Putamen (tissue), 1 donor: ENCODE results near the gene ZNRF3.

Source experiments
- DNase-seq: peaks from one replicate; pipeline ENCODE4 v3.0.0-alpha.2; 2016; ENCODE audit warnings: low spot score

ZNRF3 gene

DNA sequence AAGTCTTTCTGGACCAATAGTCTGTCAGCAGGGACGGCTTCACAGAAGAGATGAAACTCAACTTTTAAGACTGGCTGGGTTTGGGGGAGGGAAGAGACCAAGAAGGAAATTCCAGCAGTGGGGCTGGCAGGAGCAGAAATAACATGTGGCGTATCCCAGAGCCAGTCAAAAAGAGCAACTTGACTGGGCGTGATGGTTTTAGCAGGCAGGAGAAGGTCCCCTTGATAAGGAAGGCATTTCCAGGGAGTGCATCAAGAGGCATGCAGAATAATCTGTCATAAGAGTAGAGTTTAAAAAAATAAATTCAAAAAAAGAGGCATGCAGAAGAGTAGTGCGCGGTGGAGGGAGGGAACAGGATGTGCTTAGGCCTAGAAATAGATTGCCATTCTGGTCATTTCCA is 125.8 kb downstream of the ZNRF3 start:
- no peak for DNase-seq

GRCh38 chr22:29011240-29012100 is 128.1 kb downstream of the ZNRF3 start:
- peak; percentile 66 for DNase-seq

DNA sequence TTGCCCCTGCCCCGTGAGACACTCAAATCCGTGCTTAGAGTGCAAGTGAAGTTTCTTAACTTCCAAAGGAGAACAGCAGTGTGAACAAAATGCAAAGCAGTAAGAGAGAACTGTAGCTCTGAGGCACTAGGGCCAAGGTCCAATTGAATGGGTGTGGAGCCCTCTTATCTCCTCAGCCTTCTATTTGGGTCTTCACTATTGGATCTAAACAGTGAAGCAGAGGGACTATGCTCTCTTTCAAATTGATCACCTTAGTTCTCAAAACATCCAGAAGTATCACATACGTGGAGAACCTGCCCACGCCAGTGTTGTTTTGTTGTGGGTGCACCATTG is 128.7 kb downstream of the ZNRF3 start:
- no peak for DNase-seq

- no peak for DNase-seq
Observed at GRCh38 chr22:29012952-29013351, 129.6 kb downstream of the ZNRF3 start.

GRCh38 chr22:29014293-29014692 is 130.9 kb downstream of the ZNRF3 start:
- no peak for DNase-seq

GRCh38 chr22:29014773-29015172 is 131.4 kb downstream of the ZNRF3 start:
- DNase-seq = peak; percentile 82

DNA sequence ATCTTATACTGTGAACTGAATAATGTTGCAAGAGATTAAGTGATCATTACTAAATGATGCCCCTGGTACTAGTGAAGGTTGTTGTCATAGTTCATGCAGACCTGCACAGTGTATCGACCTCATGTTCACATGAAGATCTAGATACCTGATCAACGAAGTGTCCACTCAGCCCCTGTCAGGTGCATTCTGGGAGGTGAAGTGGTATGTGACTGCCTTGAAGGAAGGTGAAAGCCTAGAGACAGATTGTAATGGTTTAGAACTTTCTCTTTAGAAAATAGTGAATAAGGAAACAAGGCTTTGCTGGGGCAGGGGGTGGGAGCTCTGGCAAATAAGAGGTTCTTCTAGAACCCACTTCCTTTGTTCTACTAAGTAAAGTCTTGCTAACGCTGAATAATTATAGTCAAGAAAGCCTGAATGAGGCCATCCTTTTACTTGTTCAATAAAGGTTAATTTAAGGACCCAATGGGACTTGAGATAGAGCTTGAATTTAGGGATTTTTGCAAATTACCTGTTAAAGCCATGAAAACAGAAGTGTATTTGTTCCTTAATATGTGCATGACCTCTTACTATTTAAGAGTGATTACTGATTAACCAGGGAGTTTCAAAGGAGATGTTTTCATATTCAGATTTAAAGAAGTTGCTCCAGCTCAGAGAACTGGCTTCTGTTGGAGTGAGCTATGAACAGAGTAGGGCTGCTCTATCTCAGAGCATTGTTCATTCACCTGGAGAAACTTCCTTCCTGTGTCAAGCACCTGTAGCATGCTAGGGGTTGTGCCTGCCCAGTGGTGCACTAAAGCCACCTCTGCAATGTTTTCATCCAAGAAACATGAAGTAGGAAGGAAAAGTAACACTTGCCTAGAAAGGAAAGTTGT is 132.9 kb downstream of the ZNRF3 start:
- DNase-seq = no peak

- DNase-seq = no peak
Observed at GRCh38 chr22:29018293-29019189, 135.2 kb downstream of the ZNRF3 start.

DNA sequence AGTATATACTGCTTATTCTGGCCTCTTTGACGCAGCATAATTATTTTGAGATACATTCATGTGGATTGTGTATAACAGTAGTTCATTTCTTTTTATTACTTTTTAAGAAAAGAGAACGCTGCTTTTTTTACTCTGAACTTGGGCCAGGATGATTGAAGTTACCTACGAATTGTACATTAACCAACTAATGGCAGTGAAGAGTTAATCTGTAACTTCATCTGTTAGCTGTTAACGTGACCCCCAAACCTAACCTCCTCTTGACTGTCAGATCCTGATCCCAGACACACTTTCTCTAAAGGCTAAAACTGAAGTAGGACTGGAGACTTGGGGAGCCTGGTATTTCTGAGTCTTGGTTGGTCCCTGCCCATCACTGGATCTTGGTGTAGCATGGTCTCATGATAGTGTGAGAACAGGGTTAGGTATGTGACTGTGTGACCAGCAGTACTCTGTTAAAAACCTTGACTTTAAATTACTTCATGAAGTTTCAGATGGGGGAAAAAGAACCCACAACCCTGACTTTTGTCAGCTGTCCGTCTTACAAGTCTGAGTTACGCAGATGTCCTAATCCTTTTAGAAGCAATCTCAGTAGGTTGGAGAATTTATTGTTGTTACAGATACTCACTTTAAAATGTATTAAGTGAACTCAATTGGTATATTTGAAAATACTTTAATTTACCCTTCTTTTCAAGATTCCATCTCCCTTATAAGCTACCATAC is 138.9 kb downstream of the ZNRF3 start:
- DNase-seq = no peak

GRCh38 chr22:29023172-29023796 is 139.9 kb downstream of the ZNRF3 start:
- no peak for DNase-seq

DNA sequence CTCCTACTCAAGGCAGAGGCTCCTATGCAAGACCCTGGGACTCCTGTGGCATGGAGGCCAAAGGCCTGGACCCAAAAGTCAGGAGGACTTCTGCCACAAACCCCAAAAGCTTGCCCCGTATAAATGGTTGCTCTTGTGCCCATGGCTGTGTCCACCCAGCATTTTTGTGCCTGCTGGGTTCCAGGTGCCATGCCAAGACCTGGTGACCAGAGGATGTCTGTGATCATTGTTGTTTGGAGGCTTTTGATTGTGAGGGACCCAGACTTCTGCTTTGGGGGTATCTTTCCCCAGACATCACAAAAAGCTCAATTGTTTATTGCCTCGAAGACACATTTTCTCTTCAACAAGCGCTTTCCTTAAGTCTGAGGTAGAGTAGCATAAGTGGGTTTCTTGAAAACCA is 143.2 kb downstream of the ZNRF3 start:
- DNase-seq = no peak

DNA sequence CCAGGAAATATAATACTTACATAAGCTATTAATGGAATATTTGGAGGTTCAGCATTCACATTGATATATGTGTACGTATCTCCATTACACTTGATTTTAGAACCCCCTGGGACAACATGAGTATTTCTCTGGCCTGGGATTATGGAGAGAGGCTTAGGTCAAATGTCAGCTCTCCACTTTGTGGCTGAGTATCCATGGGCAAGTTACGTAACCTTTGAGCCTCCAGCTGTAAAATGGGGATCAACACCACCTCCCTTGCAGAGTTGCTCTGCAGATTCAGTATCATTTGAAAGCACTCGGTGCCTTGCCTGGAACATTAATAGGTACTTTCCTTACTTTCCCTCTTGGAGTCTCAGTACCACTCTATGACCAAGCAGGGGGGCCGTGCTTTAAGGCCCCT is 145.1 kb downstream of the ZNRF3 start:
- DNase-seq = no peak

GRCh38 chr22:29029202-29030000 is 146.0 kb downstream of the ZNRF3 start:
- no peak for DNase-seq

- DNase-seq = no peak
Observed at GRCh38 chr22:29030016-29030617, 146.7 kb downstream of the ZNRF3 start.

- DNase-seq = peak; percentile 49
Observed at GRCh38 chr22:29030618-29031226, 147.3 kb downstream of the ZNRF3 start.

DNA sequence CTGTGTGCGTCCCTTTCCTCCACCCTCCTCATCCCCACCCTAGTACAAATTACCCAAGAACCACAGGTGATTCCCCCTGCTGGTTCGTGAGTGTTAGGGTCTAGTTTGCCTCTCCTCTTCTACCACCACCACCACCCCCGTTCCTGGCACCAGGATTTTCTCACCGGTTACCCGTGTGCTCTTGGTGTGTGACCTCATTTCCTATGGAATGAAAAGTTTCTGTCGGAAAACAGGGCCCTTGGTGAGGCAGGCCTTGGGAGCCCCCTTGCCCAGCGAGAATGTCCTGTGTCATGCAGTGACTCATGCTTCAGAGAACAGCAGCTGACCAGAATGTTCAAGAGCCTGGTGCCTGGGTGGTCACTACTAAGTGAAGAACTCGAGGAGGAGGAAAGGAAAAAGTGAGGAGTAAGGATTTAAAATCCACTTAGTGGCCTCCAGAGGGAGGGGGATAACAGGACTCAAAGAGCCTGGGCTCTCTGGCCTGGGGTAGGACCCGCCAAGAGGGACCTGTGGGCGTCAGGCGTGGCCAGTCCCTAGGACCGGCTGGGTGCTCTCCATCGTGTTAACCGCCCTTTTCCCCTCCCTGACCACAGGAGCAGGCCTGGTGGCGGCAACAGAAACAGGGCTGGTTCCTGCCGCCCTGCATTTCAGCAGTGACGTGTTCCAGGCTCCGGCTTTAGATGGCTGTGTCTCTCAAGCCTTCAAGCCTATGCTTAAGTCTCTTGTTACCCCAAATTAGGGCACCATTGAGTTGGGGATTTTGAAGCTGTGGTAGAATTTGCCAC is 148.0 kb downstream of the ZNRF3 start:
- no peak for DNase-seq

DNA sequence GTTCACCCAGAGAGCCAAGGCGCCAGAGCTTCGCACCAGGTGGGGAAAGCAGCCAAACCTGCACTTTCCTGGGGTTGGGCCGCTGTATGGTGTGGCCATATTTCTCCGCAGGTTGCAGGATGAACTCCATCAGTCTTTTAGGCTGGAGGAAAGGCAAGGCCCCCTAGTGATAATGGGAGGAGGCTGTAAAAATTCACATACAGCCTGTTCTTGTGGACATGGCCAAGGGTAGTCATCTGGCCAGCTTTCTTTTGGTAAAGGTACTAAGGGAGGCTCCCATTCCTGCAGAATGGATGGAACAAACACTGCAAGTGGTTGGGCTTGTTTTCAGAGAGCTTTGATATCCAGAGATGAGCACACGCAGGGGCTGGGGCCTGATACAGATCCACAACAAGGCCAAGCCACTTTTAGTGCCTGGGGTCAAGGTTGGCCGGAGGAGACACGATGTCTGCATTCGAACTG is 148.7 kb downstream of the ZNRF3 start:
- no peak for DNase-seq

GRCh38 chr22:29032584-29032983 is 149.2 kb downstream of the ZNRF3 start:
- DNase-seq = no peak
